Muscle of leg (tissue), 11 donors: ENCODE measurements around the gene ZNF516. TPM values are rescaled to one million over a fixed set of nuclear protein-coding genes. Genes with fewer than 3 reads are reported as not detected.

Experiments
- DNase-seq: peaks from one replicate; pipeline ENCODE4 v3.0.0; 2013
- H3K27ac ChIP-seq: one replicate; pipeline ENCODE4 v1.5.1; 2013; ENCODE audit warnings: mild to moderate bottlenecking, low read length, control low read depth
- H3K27me3 ChIP-seq: one replicate; pipeline ENCODE4 v1.6.1; 2013; ENCODE audit warnings: low read length; ENCODE audit not compliant: control insufficient read depth, insufficient read depth
- H3K36me3 ChIP-seq: one replicate; pipeline ENCODE4 v1.6.1; 2013; ENCODE audit warnings: low read length; ENCODE audit not compliant: control insufficient read depth, insufficient read depth
- H3K4me1 ChIP-seq: one replicate; pipeline ENCODE4 v1.6.1; 2013; ENCODE audit warnings: low read length; ENCODE audit not compliant: control insufficient read depth, insufficient read depth
- H3K4me3 ChIP-seq: one replicate; pipeline ENCODE4 v1.5.1; 2013; ENCODE audit warnings: low read length, control low read depth
- H3K9me3 ChIP-seq: replicated peaks from 2 replicates; pipeline ENCODE4 v1.6.1; 2013; ENCODE audit warnings: low read depth, low read length; ENCODE audit not compliant: control insufficient read depth
- WGBS: methylation state at CpG from one replicate; pipeline ENCODE4 v1.1.5; 2013; ENCODE audit warnings: missing lambda C conversion rate; ENCODE audit not compliant: insufficient coverage; 5-methylcytosine and 5-hydroxymethylcytosine counted together
- polyA plus RNA-seq, 8 donors: library from polyadenylated mRNA; unstranded; fragments of 120-200 nt; gene quantifications; one replicate each; pipeline versions ENCODE4 v1.2.1 to v1.2.3, GENCODE V29; 2013; ENCODE audit warnings: inconsistent platforms in 1 of 8, low replicate concordance in 1 of 8; ENCODE audit not compliant: insufficient read length in 8 of 8, insufficient read depth in 1 of 8
- total RNA-seq: library from RNA; stranded (reverse); fragments of 120-200 nt; gene quantifications from one replicate; pipeline ENCODE4 v1.2.4, GENCODE V29; 2013

The ZNF516 gene
- total and polyA plus RNA-seq, 9 donors = 26.6 to 52.9 (median 42.9) TPM

GRCh38 chr18:76420898-76421684, 74.0 kb downstream of the ZNF516 start:
- no peak for DNase-seq
- WGBS = 61% methylated on average over 7 of the region's 13 CpGs
- no peaks in the 10 kb centered on the region for H3K36me3 ChIP-seq
- no peak overlapping the region for H3K27ac ChIP-seq
- no peak overlapping the region for H3K4me3 ChIP-seq
- H3K4me1 ChIP-seq = peaks cover 10% of the 10 kb centered on the region
- no peaks in the 10 kb centered on the region for H3K27me3 ChIP-seq
- no peaks in the 10 kb centered on the region for H3K9me3 ChIP-seq

DNA sequence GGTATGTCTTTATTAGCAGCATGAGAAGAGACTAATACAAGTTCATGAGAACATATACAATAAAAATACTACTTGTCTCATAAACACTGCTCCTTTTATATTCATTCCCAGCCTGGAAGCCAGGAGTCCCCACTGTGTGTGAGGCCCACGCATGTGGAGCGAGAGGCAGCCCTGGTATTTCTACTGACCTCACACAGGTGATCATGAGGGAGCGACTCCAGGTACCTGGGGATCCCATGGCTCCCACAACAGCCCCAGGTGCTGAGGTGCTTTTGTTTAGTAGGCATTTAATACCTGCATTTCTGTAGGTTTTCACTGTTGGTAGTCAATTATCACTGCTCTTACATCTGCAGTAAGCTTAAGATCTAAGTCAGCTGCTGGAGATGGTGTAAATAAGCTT, 75.2 kb downstream of the ZNF516 start:
- peaks cover 3% of the 10 kb centered on the region for H3K4me1 ChIP-seq
- no peak for DNase-seq
- no peak overlapping the region for H3K4me3 ChIP-seq
- no CpG with 5 or more reads among the region's 3 CpGs for WGBS
- no peaks in the 10 kb centered on the region for H3K36me3 ChIP-seq
- no peak overlapping the region for H3K27ac ChIP-seq
- H3K27me3 ChIP-seq = no peaks in the 10 kb centered on the region
- H3K9me3 ChIP-seq = no peaks in the 10 kb centered on the region

GRCh38 chr18:76416911-76417310, 78.1 kb downstream of the ZNF516 start:
- no peaks in the 10 kb centered on the region for H3K9me3 ChIP-seq
- no peaks in the 10 kb centered on the region for H3K36me3 ChIP-seq
- no peaks in the 10 kb centered on the region for H3K27me3 ChIP-seq
- peak; percentile 64 for DNase-seq
- 14% methylated on average over 2 of the region's 9 CpGs for WGBS
- H3K4me1 ChIP-seq = peaks cover 13% of the 10 kb centered on the region
- H3K27ac ChIP-seq = no peak overlapping the region
- H3K4me3 ChIP-seq = no peak overlapping the region

DNA sequence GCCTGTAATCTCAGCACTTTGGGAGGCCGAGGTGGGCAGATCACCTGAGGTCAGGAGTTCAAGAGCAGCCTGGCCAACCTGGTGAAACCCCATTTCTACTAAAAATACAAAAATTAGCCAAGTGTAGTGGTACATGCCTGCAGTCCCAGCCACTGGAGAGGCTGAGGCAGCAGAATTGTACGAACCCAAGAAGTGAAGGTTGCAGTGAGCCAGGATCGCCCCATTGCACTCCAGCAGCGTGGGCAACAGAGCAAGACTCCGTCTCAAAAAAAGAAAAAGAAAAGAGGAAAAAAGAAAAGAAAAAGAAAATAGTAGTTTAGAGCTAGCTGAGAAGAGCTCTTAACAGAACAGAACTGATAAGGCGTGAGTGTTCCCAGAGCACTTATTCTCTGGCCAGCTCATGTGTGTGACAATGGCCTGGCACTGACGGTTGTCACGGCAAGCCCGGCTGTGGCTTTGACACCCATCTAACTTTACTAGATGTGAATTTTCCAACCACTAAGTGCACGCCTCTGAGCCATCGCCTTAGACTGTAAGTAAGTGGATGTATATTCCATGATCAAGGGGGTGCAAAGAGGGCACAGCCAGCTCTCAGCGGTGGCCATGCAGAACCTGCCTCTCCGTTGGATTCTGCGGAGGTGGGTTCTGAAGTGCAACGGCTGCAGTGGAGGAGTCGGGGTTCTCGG, 80.0 kb downstream of the ZNF516 start:
- H3K9me3 ChIP-seq = no peaks in the 10 kb centered on the region
- H3K27ac ChIP-seq = no peak overlapping the region
- no peak overlapping the region for H3K4me3 ChIP-seq
- DNase-seq = no peak
- WGBS = 88% methylated on average over 11 of the region's 17 CpGs
- peaks cover 16% of the 10 kb centered on the region for H3K4me1 ChIP-seq
- H3K27me3 ChIP-seq = no peaks in the 10 kb centered on the region
- H3K36me3 ChIP-seq = no peaks in the 10 kb centered on the region

- DNase-seq = peak; percentile 68
- 93% methylated on average over 9 of the region's 19 CpGs for WGBS
These were observed 82.0 kb downstream of the ZNF516 start for GRCh38 chr18:76412818-76413565.

DNA sequence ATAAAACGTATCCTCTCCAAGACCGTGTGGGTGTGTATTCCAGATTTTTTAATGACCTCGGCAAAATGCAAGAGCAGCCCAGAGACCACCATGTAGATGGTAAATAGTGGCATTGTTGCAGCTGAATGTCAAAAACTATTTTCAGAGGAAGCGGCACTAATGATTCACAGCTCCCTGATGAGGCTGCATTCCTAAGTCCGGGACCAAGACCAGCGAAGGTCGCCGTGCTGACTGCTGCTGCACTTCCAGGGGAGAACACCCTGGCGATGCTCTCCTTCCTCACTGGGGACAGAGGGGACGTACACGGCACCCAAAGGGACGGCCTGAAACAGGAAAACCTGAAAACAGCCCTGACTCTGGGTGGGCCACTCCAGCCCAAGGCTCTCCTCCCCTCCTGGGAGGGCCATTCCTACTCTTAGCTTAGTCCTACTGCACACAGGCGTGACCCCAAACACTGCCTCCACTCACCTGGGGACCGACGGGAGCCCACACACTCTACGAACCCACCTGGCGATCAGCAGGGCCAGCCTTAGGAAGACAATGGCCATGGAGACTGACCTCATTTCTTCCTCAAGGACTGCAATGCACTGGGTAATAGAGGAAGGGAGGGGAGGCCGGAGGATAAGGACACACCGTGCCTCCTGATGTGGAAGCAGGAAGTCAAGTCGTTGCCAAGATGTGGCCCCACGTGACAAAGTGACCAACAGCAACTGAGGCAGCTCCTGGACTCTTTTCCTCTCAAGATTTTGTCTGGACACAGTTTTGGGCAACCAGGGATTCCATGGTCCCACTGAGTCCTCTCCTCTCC, 82.8 kb downstream of the ZNF516 start:
- Histone ChIP-seq H3K27ac (no peak overlapping the region), H3K27me3 (no peaks in the 10 kb centered on the region), H3K4me3 (no peak overlapping the region), H3K4me1 (peaks cover 24% of the 10 kb centered on the region), H3K9me3 (no peaks in the 10 kb centered on the region), H3K36me3 (peaks cover 14% of the 10 kb centered on the region)
- 53% methylated on average over 10 of the region's 21 CpGs for WGBS
- DNase-seq = no peak

More at GRCh38 chr18:76412818-76413565, 82.0 kb downstream of the ZNF516 start:
- no peak overlapping the region for H3K4me3 ChIP-seq
- H3K27me3 ChIP-seq = no peaks in the 10 kb centered on the region
- H3K27ac ChIP-seq = no peak overlapping the region
- no peaks in the 10 kb centered on the region for H3K9me3 ChIP-seq
- peaks cover 11% of the 10 kb centered on the region for H3K36me3 ChIP-seq
- peaks cover 17% of the 10 kb centered on the region for H3K4me1 ChIP-seq

GRCh38 chr18:76410660-76411417, 84.2 kb downstream of the ZNF516 start:
- 83% methylated on average over 2 of the region's 11 CpGs for WGBS
- no peak overlapping the region for H3K4me3 ChIP-seq
- H3K4me1 ChIP-seq = peaks cover 21% of the 10 kb centered on the region
- H3K9me3 ChIP-seq = no peaks in the 10 kb centered on the region
- DNase-seq = no peak
- H3K27ac ChIP-seq = no peak overlapping the region
- H3K27me3 ChIP-seq = no peaks in the 10 kb centered on the region
- peaks cover 17% of the 10 kb centered on the region for H3K36me3 ChIP-seq

GRCh38 chr18:76410033-76410432, 85.0 kb downstream of the ZNF516 start:
- DNase-seq = no peak
- H3K27ac ChIP-seq = no peak overlapping the region
- no peak overlapping the region for H3K4me3 ChIP-seq
- H3K27me3 ChIP-seq = no peaks in the 10 kb centered on the region
- H3K36me3 ChIP-seq = peaks cover 23% of the 10 kb centered on the region
- peaks cover 21% of the 10 kb centered on the region for H3K4me1 ChIP-seq
- WGBS = 44% methylated on average over 2 of the region's 5 CpGs
- no peaks in the 10 kb centered on the region for H3K9me3 ChIP-seq

GRCh38 chr18:76408480-76409067, 86.5 kb downstream of the ZNF516 start:
- WGBS = 84% methylated on average over 5 of the region's 15 CpGs
- no peak overlapping the region for H3K27ac ChIP-seq
- peaks cover 21% of the 10 kb centered on the region for H3K4me1 ChIP-seq
- peaks cover 28% of the 10 kb centered on the region for H3K36me3 ChIP-seq
- H3K27me3 ChIP-seq = no peaks in the 10 kb centered on the region
- DNase-seq = no peak
- no peaks in the 10 kb centered on the region for H3K9me3 ChIP-seq
- H3K4me3 ChIP-seq = no peak overlapping the region
